Stimulated activated naive CD8-positive, alpha-beta T cell treated with anti-CD3 and anti-CD28 coated beads, Interleukin-15, amount 100 ng/mL, for 72 hours (primary cell): ENCODE data around the gene NGRN.
"Not testable (repeated sequence)": the region's sequence is repeated elsewhere in the genome, so short reads cannot be mapped to it uniquely, and the experiment has no call there.

Experiments used
- ATAC-seq: fragments of 150-1000 bp; cut with Tn5 transposase; 2 replicates; pipeline ENCODE4 v1.10.0; 2021; ENCODE audit warnings: mild to moderate bottlenecking, moderate library complexity
- DNase-seq, 2 donors: peaks; one replicate each; pipeline ENCODE4 v3.0.0; 2021 to 2022
- H3K27ac Mint-ChIP-seq, 2 donors: one replicate each; pipeline ENCODE4 v1.8.0; 2022; ENCODE audit warnings: mild to moderate bottlenecking in 2 of 2, mixed read lengths in 2 of 2, moderate library complexity in 2 of 2
- H3K27me3 Mint-ChIP-seq: one replicate; pipeline ENCODE4 v1.8.0; 2022; ENCODE audit warnings: mixed read lengths
- H3K4me1 Mint-ChIP-seq: one replicate; pipeline ENCODE4 v1.8.0; 2022; ENCODE audit warnings: mild to moderate bottlenecking, mixed read lengths
- H3K4me3 Mint-ChIP-seq, 2 donors: one replicate each; pipeline ENCODE4 v1.8.0; 2022; ENCODE audit warnings: mild to moderate bottlenecking in 2 of 2, mixed read lengths in 2 of 2, moderate library complexity in 1 of 2
- H3K9me3 Mint-ChIP-seq, 2 donors: one replicate each; pipeline ENCODE4 v1.8.0; 2022; ENCODE audit warnings: mixed read lengths in 2 of 2

The NGRN gene

DNA sequence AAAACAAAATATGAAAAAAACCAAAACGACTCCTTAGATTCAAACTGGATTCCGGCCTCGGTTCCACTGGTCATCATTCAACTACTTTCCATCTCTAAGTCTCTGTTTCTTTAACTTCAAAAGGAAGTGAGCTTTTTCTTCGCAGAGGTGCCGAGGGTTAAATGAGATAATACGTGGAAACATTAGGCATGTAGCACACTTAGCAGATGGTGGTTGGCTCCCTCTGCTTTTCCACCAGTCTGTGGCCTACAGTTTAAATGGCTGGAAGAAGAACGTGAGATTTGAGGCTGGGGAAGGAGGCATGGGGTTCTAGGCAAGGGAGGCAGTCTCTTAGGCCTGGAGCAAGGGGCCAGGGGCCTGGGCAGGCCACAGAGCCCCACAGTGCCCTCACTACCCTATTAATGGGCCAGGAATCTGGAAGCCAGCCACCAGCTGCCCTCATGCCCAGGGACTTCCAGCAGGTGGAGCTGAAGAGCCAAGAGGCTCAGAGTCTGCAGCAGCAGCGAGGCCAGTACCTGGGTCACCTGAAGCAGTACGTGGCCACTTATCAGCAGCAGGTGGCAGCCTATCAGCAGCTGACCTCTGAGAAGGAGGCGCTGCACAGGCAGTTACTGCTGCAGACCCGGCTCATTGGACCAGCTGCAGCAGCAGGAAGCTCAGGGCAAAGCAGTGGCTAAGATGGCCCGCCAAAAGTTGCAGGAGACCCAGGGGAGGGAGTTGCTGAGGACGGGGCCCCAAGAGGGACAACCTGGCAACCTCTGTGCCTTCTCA is 27.8 kb downstream of the NGRN start:
- H3K27me3 Mint-ChIP-seq = peaks cover 22% of the 10 kb centered on the region
- H3K27ac Mint-ChIP-seq = peak overlapping the region in 1 of 2 donors; percentile 84
- ATAC-seq (peak; percentile 87), DNase-seq (peak; percentile 77 to 78)
- H3K4me1 Mint-ChIP-seq = peaks cover 22% of the 10 kb centered on the region
- peak overlapping the region; percentile 22 to 74 for H3K4me3 Mint-ChIP-seq
- H3K9me3 Mint-ChIP-seq = not testable (repeated sequence)

DNA sequence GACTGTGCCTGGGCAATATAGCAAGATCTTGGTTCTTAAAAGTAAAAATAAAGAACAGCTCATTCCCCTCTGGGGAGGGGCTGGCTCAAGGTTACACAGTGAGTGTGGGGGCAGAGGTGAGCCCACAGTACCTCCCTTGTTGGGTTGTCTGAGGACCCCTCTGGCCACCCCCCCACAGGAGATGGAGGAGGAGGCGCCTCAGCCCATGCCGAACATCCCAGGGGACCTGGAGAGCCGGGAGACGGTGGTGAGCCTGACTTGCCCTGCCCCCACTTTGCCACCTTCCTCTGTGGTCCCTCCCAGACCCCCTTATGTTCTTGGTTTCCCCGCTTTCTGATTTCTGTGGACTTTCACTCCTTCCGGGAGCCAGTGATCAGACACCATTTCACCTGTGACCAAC is 28.7 kb downstream of the NGRN start:
- DNase-seq (no peak), ATAC-seq (no peak)
- Mint-ChIP-seq H3K4me3 (no peak overlapping the region), H3K4me1 (peaks cover 22% of the 10 kb centered on the region), H3K27ac (no peak overlapping the region), H3K9me3 (no peaks in the 10 kb centered on the region), H3K27me3 (peaks cover 22% of the 10 kb centered on the region)

DNA sequence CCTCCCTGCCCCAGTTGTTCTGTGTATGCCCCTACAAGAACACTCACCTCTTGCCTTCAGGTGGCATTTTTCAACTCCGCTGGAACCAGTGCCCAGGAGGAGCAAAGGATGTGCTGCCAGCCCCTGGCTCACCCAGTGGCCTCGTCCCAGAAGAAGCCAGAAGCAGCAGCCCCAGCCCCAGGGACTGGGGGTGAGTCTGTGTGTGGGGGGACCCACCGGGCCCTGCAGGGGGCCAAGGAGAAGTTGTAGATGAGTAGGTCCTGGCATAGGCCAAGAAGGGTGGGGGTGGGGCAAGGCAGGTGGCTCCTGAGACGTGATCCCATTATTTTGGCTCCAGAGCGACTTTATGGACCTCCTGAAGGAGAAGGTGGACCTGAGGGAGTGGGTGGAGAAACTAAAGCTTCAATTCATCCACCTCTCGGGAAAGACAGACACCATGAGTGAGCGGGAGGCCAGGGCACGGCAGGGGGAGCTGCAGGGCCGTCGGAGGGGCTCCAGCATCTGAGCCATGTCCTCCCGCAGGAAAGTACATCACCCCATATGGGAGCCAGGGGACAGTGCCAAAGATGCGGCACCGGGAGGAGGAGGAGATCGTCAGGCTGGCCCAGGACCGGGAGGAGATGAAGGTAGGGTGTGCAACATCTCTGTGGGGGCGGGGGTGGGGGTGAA is 29.3 kb downstream of the NGRN start:
- ATAC-seq = no peak

DNA sequence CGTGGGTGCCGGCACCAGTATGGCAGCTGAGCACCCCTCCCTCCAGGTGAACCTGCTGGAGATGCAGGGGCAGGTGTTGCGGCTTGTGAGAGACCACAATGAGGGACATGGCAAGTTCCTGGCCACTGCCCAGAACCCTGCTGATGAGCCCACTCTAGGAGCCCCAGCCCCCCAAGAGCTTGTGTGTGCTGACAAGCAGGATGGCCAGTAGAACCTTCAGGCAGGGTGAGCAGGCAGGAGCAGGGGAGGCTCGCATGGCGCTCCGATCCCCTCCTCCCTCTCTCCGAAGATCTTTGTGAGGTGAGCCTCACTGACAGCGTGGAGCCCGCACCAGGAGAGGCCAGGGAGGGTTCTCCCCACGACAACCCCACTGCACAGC is 29.8 kb downstream of the NGRN start:
- DNase-seq (no peak), ATAC-seq (no peak)
- Mint-ChIP-seq H3K4me1 (peaks cover 22% of the 10 kb centered on the region), H3K27me3 (peaks cover 22% of the 10 kb centered on the region), H3K9me3 (no peaks in the 10 kb centered on the region), H3K27ac (no peak overlapping the region), H3K4me3 (no peak overlapping the region)

More for the DNA sequence above, 29.3 kb downstream of the NGRN start:
- no peaks in the 10 kb centered on the region for H3K9me3 Mint-ChIP-seq
- H3K27ac Mint-ChIP-seq = no peak overlapping the region
- H3K4me3 Mint-ChIP-seq = peak overlapping the region in 1 of 2 donors; percentile 37
- H3K27me3 Mint-ChIP-seq = peaks cover 22% of the 10 kb centered on the region
- DNase-seq = no peak
- peaks cover 22% of the 10 kb centered on the region for H3K4me1 Mint-ChIP-seq

DNA sequence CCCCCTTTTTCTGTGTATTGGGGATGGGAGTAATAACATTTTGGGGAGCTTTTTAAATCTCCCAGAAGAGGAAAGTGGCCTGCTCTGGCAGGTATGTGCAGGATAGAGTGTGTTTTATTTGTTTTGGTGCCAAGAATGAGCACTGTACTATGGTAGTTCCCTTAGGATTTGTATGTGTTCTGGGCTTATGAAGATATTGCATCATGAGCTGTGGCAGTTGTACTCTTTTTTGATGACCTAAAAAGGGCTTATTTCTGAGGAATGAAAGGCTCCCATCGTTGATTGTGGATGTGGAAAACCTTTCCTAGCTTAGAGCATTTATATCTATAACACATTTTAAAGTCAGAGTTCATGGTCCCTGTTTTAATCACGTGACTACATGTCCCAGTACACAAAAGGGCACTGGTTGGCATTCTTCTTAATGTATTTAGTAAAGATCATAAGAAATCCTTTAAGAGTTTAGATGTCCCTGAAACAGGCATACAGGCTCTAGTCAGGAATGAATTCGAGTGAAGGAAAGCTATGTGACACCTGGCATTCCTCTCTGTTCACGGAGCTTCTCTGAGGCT is 30.9 kb downstream of the NGRN start:
- Mint-ChIP-seq H3K4me1 (peaks cover 32% of the 10 kb centered on the region), H3K27me3 (peaks cover 22% of the 10 kb centered on the region)
- H3K27ac Mint-ChIP-seq, H3K9me3 Mint-ChIP-seq, DNase-seq, ATAC-seq, H3K4me3 Mint-ChIP-seq: not testable (repeated sequence)

DNA sequence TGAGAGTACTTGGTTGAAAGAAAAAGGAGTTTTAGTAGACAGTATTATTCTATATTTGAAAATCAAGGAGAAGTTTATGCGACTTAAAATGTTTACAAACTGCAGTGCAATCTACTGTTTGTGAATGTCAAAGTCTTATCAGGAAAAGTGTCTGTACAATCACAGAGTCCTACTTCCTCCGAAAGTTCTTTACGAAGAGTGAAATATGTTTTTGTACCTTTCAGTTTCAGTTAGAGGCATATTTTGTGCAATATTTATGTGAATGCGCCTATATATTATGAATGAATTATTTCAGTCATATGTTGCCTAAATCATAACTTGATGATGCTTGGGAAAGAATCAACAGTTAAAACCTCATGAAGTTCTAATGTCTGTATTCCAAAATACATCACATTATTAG is 31.5 kb downstream of the NGRN start:
- H3K4me3 Mint-ChIP-seq = no peak overlapping the region
- H3K27me3 Mint-ChIP-seq = peaks cover 22% of the 10 kb centered on the region
- ATAC-seq (no peak), DNase-seq (no peak)
- H3K9me3 Mint-ChIP-seq = no peaks in the 10 kb centered on the region
- peaks cover 37% of the 10 kb centered on the region for H3K4me1 Mint-ChIP-seq
- no peak overlapping the region for H3K27ac Mint-ChIP-seq

DNA sequence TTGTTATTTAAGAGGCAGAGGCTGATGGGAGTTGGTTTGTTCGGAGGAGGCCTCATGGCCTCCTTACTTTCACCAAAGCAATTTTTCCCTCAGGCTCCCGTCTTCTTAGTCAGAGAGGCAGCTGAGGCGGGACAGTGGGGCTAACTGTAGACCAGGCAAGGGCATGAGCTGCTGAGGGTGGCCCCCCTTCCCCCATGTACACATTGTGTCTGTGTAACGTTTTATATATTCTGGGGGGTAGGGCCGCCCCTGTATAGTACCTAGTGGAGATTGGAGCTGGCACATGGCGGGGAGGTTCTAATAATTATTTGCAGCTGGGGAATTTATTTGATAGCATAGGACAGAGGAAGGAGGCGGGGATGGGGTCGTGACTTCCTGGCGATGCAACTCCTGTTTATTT is 35.1 kb downstream of the NGRN start:
- no peaks in the 10 kb centered on the region for H3K27me3 Mint-ChIP-seq
- no peak overlapping the region for H3K4me3 Mint-ChIP-seq
- peaks cover 33% of the 10 kb centered on the region for H3K4me1 Mint-ChIP-seq
- H3K27ac Mint-ChIP-seq = no peak overlapping the region
- ATAC-seq (no peak), DNase-seq (no peak)
- no peaks in the 10 kb centered on the region for H3K9me3 Mint-ChIP-seq

DNA sequence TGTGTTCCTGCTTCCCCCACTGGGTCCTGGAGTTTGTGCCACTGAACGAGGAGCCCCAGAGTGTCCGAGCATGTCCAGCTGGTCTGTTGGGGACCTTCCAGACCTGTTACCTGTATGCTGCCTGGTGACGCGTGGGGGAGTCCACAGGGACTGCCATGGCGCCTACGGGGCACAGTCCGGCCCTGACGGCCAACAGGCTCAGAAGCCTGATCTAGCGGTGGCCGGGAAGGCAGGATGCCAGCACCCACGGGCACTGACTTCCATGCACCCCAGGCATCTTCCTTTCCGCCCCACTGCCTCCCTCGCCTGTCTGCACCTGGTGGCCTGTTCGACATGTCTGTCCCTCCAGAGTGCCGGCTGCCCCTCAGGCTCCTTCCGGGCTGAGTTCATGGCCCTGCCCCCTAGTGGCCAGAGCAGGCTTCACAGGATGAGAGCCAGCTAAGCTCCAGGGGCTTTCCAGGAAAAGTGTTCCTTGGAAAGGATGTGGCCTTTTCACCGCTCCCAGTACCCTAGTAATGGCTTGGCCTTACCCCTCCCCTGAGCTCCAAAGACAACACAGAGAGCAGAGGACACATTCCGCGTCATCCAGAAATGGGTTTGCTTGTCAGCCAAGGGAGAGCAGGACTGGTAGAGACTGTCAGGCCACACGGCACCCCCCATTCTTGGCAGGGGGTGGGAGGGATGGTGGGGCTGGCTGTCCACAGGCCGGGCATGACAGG is 35.7 kb downstream of the NGRN start:
- no peaks in the 10 kb centered on the region for H3K9me3 Mint-ChIP-seq
- H3K4me3 Mint-ChIP-seq = peak overlapping the region in 1 of 2 donors; percentile 48
- peak; percentile 80 for ATAC-seq
- H3K27ac Mint-ChIP-seq = peak overlapping the region in 1 of 2 donors; percentile 61
- no peaks in the 10 kb centered on the region for H3K27me3 Mint-ChIP-seq
- peaks cover 38% of the 10 kb centered on the region for H3K4me1 Mint-ChIP-seq
- DNase-seq = peak; percentile 65 to 71

DNA sequence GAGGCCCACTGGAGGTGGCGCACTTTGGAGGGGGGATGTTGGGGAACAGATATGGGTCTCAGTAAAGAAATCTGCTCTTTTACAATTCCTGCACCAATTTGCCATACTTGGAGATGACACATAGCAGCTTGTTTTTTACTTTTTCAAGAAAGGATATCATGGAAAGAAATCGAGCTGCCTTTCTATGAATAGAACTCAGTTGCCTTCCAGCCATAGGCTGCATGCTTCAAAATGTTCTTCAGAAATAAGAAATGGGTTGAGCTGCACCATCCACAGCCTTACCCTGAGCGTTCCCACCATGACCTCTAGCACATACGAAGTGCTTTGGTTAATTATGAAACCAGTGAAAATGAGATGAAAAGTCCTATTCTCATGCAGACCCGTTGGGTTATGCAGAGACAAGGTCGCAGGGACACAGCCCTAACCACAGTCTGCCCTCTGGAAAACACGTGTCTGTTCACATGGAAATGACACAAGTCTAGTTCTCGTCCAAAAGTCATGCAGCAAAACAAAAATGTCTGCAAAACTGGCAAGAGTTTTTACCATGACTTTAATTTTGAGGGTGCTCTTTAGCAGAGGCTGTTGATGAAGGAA is 36.3 kb downstream of the NGRN start:
- Mint-ChIP-seq H3K27ac (no peak overlapping the region), H3K4me3 (no peak overlapping the region), H3K27me3 (no peaks in the 10 kb centered on the region), H3K4me1 (peaks cover 45% of the 10 kb centered on the region), H3K9me3 (no peaks in the 10 kb centered on the region)
- DNase-seq (no peak), ATAC-seq (no peak)

DNA sequence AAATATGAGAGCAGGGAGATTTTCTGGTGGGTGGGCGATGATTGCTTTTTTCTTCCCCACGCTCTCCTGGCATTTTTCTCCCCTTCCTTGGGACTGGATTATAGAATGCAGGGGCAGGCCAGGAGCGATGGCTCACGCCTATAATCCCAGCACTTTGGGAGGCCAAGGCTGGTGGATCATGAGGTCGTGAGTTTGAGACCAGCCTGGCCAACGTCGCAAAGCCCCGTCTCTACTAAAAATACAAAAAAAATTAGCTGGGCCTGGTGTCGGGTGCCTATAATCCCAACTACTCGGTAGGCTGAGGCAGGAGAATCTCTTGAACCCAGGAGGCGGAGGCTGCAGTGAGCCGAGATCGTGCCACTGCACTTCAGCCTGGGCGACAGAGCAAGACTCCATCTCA is 39.9 kb downstream of the NGRN start:
- not testable (repeated sequence) for ATAC-seq, DNase-seq, H3K27me3 Mint-ChIP-seq, H3K4me3 Mint-ChIP-seq, H3K27ac Mint-ChIP-seq, H3K9me3 Mint-ChIP-seq
- peaks cover 56% of the 10 kb centered on the region for H3K4me1 Mint-ChIP-seq

DNA sequence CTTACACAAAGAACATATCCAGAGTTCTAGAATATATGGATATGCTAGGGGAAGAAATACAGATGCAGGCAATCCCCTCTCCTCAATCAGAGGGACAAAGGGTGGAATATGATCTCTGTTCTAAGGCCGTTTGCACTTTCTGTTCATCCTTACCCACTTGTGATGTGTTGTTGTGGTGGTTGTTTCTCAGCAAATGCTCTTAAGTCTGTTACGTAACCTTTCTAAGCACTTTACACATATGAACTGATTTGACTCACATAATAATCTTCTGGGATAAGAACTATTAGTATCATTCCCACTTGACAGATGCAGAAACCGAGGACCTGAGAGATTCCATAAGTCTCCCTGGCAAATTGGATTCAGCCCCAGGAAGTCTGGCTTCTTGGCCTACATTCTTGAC is 40.5 kb downstream of the NGRN start:
- DNase-seq (no peak), ATAC-seq (no peak)
- Mint-ChIP-seq H3K4me1 (peaks cover 51% of the 10 kb centered on the region), H3K4me3 (peak overlapping the region; percentile 66 to 68), H3K27ac (peak overlapping the region; percentile 1 to 13), H3K27me3 (no peaks in the 10 kb centered on the region), H3K9me3 (no peaks in the 10 kb centered on the region)

DNA sequence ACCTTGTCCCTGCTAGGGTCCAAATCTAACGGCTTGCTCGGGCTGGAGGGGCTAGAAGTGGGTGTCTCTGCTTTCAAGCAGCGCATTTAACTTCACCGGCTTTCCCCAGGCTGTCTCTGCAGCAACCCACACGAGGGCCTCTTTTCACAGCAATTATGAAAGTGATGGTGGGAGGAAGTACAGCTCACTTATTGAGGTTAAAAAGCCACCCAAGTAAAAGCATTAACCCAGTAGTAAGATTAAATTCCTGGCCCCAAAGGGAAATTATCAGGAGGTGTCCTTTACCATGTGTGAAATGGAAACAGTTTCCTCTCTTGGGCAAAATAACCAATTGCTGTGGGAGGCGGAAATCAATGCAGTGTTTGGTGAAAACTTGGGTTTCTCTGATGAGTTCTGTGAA is 41.1 kb downstream of the NGRN start:
- no peaks in the 10 kb centered on the region for H3K27me3 Mint-ChIP-seq
- peak; percentile 95 for ATAC-seq
- no peaks in the 10 kb centered on the region for H3K9me3 Mint-ChIP-seq
- peaks cover 47% of the 10 kb centered on the region for H3K4me1 Mint-ChIP-seq
- H3K27ac Mint-ChIP-seq = peak overlapping the region; percentile 1 to 13
- peak; percentile 44 to 57 for DNase-seq
- peak overlapping the region; percentile 66 to 68 for H3K4me3 Mint-ChIP-seq

DNA sequence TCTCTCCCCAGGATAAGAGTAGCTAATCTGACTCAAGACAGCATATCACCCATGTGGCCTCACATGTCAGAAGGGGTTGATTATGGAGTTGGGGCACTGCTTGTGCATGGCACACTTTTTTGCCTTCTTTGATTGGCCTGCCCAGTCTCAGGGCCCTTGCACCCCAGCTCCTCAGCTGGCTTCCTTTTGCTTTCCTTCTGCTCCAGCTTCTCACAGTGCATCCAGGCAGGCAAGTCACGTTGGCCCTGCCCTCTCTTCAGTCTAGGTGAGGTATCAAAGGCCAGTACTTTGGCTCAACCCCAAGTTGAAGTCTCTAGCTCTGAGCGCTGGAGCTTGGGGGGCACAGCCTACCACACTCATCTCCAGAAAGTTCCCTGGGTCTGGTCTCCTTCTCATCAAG is 42.2 kb downstream of the NGRN start:
- ATAC-seq = no peak
- DNase-seq = no peak
- Mint-ChIP-seq H3K4me1 (peaks cover 55% of the 10 kb centered on the region), H3K4me3 (no peak overlapping the region), H3K27me3 (no peaks in the 10 kb centered on the region), H3K27ac (no peak overlapping the region), H3K9me3 (no peaks in the 10 kb centered on the region)

DNA sequence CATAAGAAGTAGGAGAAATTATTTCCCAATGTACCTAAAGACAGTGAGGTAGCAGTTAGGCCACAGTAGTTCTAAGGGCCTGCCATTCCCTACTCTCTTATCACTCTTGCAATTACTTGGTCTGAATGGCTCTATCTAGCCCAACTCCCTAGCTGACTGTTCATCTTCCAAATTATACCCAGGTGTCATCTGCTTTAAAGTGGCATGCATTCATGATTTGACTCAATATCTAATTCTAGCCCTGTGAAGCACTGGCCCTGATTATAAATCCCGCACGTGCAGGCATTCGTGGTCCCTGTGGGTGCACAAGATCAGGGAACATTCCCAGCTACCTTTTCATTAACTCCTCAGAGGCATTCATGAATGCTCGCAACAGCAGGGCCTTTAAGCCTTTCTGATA is 43.5 kb downstream of the NGRN start:
- Mint-ChIP-seq H3K4me3 (no peak overlapping the region), H3K27me3 (no peaks in the 10 kb centered on the region), H3K4me1 (peaks cover 52% of the 10 kb centered on the region), H3K27ac (no peak overlapping the region), H3K9me3 (no peaks in the 10 kb centered on the region)
- ATAC-seq (peak; percentile 35), DNase-seq (no peak)

DNA sequence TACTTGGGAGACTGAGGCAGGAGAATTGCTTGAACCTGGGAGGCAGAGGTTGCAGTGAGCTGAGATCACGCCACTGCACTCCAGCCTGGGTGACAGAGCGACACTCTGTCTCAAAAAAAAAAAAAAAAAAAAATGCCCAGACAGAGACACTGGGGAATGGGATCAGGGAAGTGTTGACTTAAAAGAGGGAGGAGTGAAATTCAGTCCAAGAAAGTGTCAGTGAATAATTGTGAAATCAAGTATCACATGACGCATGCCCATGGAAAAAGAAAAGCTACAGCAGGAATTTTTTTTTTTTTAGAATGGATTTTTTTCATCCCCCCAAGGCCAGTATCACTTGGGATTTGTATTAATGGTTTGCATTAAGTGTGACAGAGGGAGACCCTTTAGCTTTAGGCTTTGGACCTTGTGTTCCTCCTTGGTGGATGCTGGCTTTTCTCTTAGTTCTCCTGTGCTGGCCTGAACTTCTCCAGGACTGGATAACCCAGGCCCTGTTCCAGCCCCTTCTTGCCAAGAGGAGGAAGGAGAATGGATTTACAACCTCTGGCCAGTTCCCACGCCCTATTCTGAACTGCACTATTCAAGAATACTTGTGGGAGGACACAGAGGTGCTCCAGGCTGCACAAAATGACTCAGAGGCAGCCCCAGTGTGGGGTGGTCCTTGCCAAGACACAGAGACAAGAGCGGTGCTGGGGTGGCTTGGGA is 50.0 kb downstream of the NGRN start:
- H3K9me3 Mint-ChIP-seq = no peaks in the 10 kb centered on the region
- no peak overlapping the region for H3K4me3 Mint-ChIP-seq
- no peak for DNase-seq
- H3K27ac Mint-ChIP-seq = no peak overlapping the region
- H3K27me3 Mint-ChIP-seq = no peaks in the 10 kb centered on the region
- peaks cover 23% of the 10 kb centered on the region for H3K4me1 Mint-ChIP-seq
- no peak for ATAC-seq
